Neural crest cell (in vitro differentiated cells): Measurements from ENCODE around the gene PRKCZ. TPM values are rescaled to one million over a fixed set of nuclear protein-coding genes. Genes with fewer than 3 reads are reported as not detected.

Experiments used
- DNase-seq: peaks from one replicate; pipeline ENCODE4 v3.0.0; 2021; ENCODE audit warnings: low read depth, mixed read lengths, low spot score
- H3K27ac Mint-ChIP-seq: one replicate; pipeline ENCODE4 v1.8.0; 2021; ENCODE audit warnings: mild to moderate bottlenecking, mixed read lengths; ENCODE audit not compliant: unreplicated experiment
- H3K27me3 Mint-ChIP-seq: 2 replicates; pipeline ENCODE4 v1.8.0; 2021; ENCODE audit warnings: low read depth, mild to moderate bottlenecking, mixed read lengths
- H3K36me3 Mint-ChIP-seq: 2 replicates; pipeline ENCODE4 v1.8.0; 2021; ENCODE audit warnings: low read depth, mild to moderate bottlenecking, mixed read lengths
- H3K4me1 Mint-ChIP-seq: 2 replicates; pipeline ENCODE4 v1.8.0; 2021; ENCODE audit warnings: mixed read lengths
- H3K4me3 Mint-ChIP-seq: one replicate; pipeline ENCODE4 v1.8.0; 2021; ENCODE audit warnings: mild to moderate bottlenecking, mixed read lengths
- H3K9me3 Mint-ChIP-seq: 2 replicates; pipeline ENCODE4 v1.8.0; 2021; ENCODE audit warnings: mixed read lengths
- CTCF ChIP-seq: fragments of 200-600 bp; sonication (generic); conservative IDR thresholded peaks from 2 replicates; pipeline ENCODE4 v1.5.0; 2021; ENCODE audit warnings: antibody characterized with exemption, mild to moderate bottlenecking
- total RNA-seq: library from RNA; stranded (reverse); gene quantifications from 2 replicates; pipeline ENCODE4 v1.2.1, GENCODE V29; 2021

PRKCZ gene
- total RNA-seq, 1 donor from 2014 or later: 8.6 TPM

- Mint-ChIP-seq H3K4me1 (peaks cover 6% of the 10 kb centered on the region), H3K9me3 (no peaks in the 10 kb centered on the region), H3K27me3 (no peaks in the 10 kb centered on the region), H3K27ac (peak overlapping the region; percentile 57), H3K4me3 (no peak overlapping the region), H3K36me3 (no peaks in the 10 kb centered on the region)
- no peak for DNase-seq
- TF ChIP-seq CTCF: no peak
These were observed 130.4 kb downstream of the PRKCZ start for GRCh38 chr1:2180297-2181245.

GRCh38 chr1:2181271-2181670, 131.1 kb downstream of the PRKCZ start:
- H3K36me3 Mint-ChIP-seq: no peaks in the 10 kb centered on the region
- DNase-seq: no peak
- H3K9me3 Mint-ChIP-seq: no peaks in the 10 kb centered on the region
- H3K4me1 Mint-ChIP-seq: peaks cover 6% of the 10 kb centered on the region
- H3K27ac Mint-ChIP-seq: no peak overlapping the region
- H3K4me3 Mint-ChIP-seq: no peak overlapping the region
- no peaks in the 10 kb centered on the region for H3K27me3 Mint-ChIP-seq
- no peak for TF ChIP-seq CTCF

- Mint-ChIP-seq H3K27me3 (no peaks in the 10 kb centered on the region), H3K4me1 (peaks cover 6% of the 10 kb centered on the region), H3K36me3 (no peaks in the 10 kb centered on the region), H3K9me3 (no peaks in the 10 kb centered on the region), H3K4me3 (no peak overlapping the region), H3K27ac (no peak overlapping the region)
- no peak for DNase-seq
- no peak for TF ChIP-seq CTCF
These were observed 131.5 kb downstream of the PRKCZ start for GRCh38 chr1:2181752-2182151.

GRCh38 chr1:2182376-2182775, 132.2 kb downstream of the PRKCZ start:
- Mint-ChIP-seq H3K4me1 (peaks cover 6% of the 10 kb centered on the region), H3K27me3 (no peaks in the 10 kb centered on the region), H3K36me3 (no peaks in the 10 kb centered on the region), H3K4me3 (peak overlapping the region; percentile 17), H3K9me3 (no peaks in the 10 kb centered on the region), H3K27ac (no peak overlapping the region)
- DNase-seq: no peak
- no peak for TF ChIP-seq CTCF

GRCh38 chr1:2183937-2184334, 133.7 kb downstream of the PRKCZ start:
- no peaks in the 10 kb centered on the region for H3K27me3 Mint-ChIP-seq
- H3K27ac Mint-ChIP-seq: no peak overlapping the region
- no peak for TF ChIP-seq CTCF
- H3K36me3 Mint-ChIP-seq: no peaks in the 10 kb centered on the region
- peaks cover 6% of the 10 kb centered on the region for H3K4me1 Mint-ChIP-seq
- no peak for DNase-seq
- no peaks in the 10 kb centered on the region for H3K9me3 Mint-ChIP-seq
- no peak overlapping the region for H3K4me3 Mint-ChIP-seq
